ENCODE data around the gene TENT5A.

GRCh38 chr6:81741689-81742088 lies 10.8 kb downstream of the TENT5A start:
- TF ChIP-seq REST (IDR thresholded peaks at IDR 0.05; ENCODE audit: insufficient read depth in 1 of 2, low read depth in 2 of 2, low read length in 2 of 2) (no peak), TAF1 (IDR thresholded peaks at IDR 0.05; ENCODE audit: borderline replicate concordance, insufficient read depth, low read length) (no peak), POLR2AphosphoS5 (IDR thresholded peaks at IDR 0.05; ENCODE audit: low read depth, low read length) (no peak)

All from PFSK-1 (cell line).